ENCODE data around the gene OR8S1. TPM values are rescaled to one million over a fixed set of nuclear protein-coding genes. Genes with fewer than 3 reads are reported as not detected.
"Not testable (repeated sequence)": the region's sequence is repeated elsewhere in the genome, so short reads cannot be mapped to it uniquely, and the experiment has no call there.

The OR8S1 gene
- total RNA-seq, 2 experiments from 2014 or later: not detected

DNA sequence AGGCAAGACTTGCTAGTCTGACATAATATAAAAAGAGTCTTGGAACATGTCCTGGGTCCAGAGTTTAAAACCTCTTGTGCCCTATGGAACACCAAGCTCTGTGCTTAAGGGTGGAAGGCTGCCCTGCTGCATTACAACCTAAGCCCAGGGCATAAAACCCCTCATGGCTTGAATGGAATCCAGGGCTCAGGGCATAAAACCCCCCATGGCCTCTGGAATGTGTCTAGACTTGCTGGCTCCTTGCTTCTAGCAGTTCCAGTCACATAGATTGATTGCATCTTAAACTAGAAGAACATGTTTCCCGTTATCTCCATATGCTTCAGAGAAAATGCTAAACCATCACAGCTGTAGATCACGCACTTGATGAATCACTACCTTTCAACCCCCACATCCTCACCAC, 18.6 kb upstream of the OR8S1 start:
- not testable (repeated sequence) for H3K36me3 Mint-ChIP-seq (ENCODE audit: low read depth)

DNA sequence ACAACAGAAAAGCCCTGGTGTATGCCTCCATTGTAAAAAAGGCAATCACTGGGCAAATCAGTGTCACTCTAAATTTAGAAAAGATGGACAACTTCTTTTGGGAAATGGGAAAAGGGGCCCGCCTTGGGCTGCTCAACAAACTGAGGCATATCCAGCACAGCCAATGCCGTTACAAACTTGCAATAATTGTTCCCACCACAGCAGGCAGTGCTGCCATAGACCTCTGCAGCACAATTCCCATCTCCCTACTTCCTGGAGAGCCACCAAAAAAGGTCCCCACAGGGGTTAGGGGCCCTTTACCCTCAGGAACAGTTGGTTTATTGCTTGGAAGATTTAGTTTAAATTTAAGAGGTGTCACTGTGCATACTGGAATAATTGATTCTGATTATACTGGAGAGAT, 16.4 kb upstream of the OR8S1 start:
- Mint-ChIP-seq H3K9me3 (no peaks in the 10 kb centered on the region), H3K27ac (no peak overlapping the region), H3K36me3 (ENCODE audit: low read depth) (no peaks in the 10 kb centered on the region), H3K4me1 (ENCODE audit: low read depth) (no peaks in the 10 kb centered on the region), H3K27me3 (peaks cover 24% of the 10 kb centered on the region), H3K4me3 (no peak overlapping the region)
- DNase-seq (no peak), ATAC-seq (ENCODE audit: poor library complexity) (no peak)
- ChIA-PET POLR2A (no interaction called here), CTCF (no interaction called here)
- Histone ChIP-seq H3K9me3 (ENCODE audit: control insufficient read depth in 1 of 2, insufficient read depth in 1 of 2, low read length in 2 of 2) (peaks cover 0 to 14% of the 10 kb centered on the region in 2 experiments), H3K27me3 (ENCODE audit: control insufficient read depth in 1 of 2, insufficient read depth in 2 of 2, low read length in 2 of 2) (peaks cover 0 to 3% of the 10 kb centered on the region in 2 experiments), H3K4me1 (ENCODE audit: insufficient read depth, low read length) (no peaks in the 10 kb centered on the region), H3K36me3 (ENCODE audit: insufficient read depth, low read length) (no peaks in the 10 kb centered on the region), H3K27ac (ENCODE audit: low read depth in 1 of 2, low read length in 2 of 2) (no peak overlapping the region), H3K4me3 (ENCODE audit: low read length) (no peak overlapping the region)
- intact Hi-C loops (cut with DNase I, micrococcal nuclease): no loop called here
- TF ChIP-seq, protein P1, sequence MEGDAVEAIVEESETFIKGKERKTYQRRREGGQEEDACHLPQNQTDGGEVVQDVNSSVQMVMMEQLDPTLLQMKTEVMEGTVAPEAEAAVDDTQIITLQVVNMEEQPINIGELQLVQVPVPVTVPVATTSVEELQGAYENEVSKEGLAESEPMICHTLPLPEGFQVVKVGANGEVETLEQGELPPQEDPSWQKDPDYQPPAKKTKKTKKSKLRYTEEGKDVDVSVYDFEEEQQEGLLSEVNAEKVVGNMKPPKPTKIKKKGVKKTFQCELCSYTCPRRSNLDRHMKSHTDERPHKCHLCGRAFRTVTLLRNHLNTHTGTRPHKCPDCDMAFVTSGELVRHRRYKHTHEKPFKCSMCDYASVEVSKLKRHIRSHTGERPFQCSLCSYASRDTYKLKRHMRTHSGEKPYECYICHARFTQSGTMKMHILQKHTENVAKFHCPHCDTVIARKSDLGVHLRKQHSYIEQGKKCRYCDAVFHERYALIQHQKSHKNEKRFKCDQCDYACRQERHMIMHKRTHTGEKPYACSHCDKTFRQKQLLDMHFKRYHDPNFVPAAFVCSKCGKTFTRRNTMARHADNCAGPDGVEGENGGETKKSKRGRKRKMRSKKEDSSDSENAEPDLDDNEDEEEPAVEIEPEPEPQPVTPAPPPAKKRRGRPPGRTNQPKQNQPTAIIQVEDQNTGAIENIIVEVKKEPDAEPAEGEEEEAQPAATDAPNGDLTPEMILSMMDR (IDR thresholded peaks at IDR 0.05): no peak

More for the DNA sequence above, 18.6 kb upstream of the OR8S1 start:
- H3K27ac ChIP-seq (ENCODE audit: low read depth in 1 of 2, low read length in 2 of 2); H3K27ac Mint-ChIP-seq; CTCF ChIA-PET; H3K4me3 Mint-ChIP-seq; POLR2A ChIA-PET; DNase-seq; H3K4me1 ChIP-seq (ENCODE audit: insufficient read depth, low read length); intact Hi-C loops (cut with DNase I, micrococcal nuclease); H3K9me3 Mint-ChIP-seq; H3K4me3 ChIP-seq (ENCODE audit: low read length); H3K4me1 Mint-ChIP-seq (ENCODE audit: low read depth); H3K36me3 ChIP-seq (ENCODE audit: insufficient read depth, low read length); H3K27me3 ChIP-seq (ENCODE audit: control insufficient read depth in 1 of 2, insufficient read depth in 2 of 2, low read length in 2 of 2); ATAC-seq (ENCODE audit: poor library complexity): not testable (repeated sequence)
- peaks cover 34% of the 10 kb centered on the region for H3K27me3 Mint-ChIP-seq
- H3K9me3 ChIP-seq (ENCODE audit: control insufficient read depth in 1 of 2, insufficient read depth in 1 of 2, low read length in 2 of 2): peaks cover 0 to 14% of the 10 kb centered on the region in 2 experiments

DNA sequence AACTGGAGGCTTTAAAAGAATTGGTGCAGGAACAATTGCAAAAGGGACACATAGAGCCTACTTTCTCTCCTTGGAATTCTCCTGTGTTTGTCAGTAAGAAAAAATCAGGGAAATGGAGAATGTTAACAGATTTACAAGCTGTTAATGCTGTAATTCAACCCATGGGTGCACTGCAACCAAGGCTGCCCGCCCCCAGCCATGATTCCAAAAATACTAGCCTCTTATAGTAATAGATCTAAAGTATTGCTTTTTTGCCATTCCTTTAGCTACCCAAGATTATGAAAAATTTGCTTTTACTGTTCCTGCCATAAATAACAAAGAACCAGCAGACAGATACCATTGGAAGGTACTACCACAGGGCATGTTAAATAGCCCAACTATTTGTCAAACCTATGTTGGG, 15.3 kb upstream of the OR8S1 start:
- CTCF ChIA-PET: no interaction called here
- H3K4me3 ChIP-seq (ENCODE audit: low read length): no peak overlapping the region
- no peaks in the 10 kb centered on the region for H3K4me1 ChIP-seq (ENCODE audit: insufficient read depth, low read length)
- TF ChIP-seq, protein P1 (IDR thresholded peaks at IDR 0.05): no peak
- H3K36me3 Mint-ChIP-seq (ENCODE audit: low read depth): no peaks in the 10 kb centered on the region
- no peak for ATAC-seq (ENCODE audit: poor library complexity)
- peaks cover 0 to 14% of the 10 kb centered on the region in 2 experiments for H3K9me3 ChIP-seq (ENCODE audit: control insufficient read depth in 1 of 2, insufficient read depth in 1 of 2, low read length in 2 of 2)
- no peak for DNase-seq
- H3K36me3 ChIP-seq (ENCODE audit: insufficient read depth, low read length): no peaks in the 10 kb centered on the region
- POLR2A ChIA-PET: no interaction called here
- H3K27me3 ChIP-seq (ENCODE audit: control insufficient read depth in 1 of 2, insufficient read depth in 2 of 2, low read length in 2 of 2): peaks cover 0 to 3% of the 10 kb centered on the region in 2 experiments
- no peak overlapping the region for H3K27ac ChIP-seq (ENCODE audit: low read depth in 1 of 2, low read length in 2 of 2)
- no peaks in the 10 kb centered on the region for H3K9me3 Mint-ChIP-seq
- no peaks in the 10 kb centered on the region for H3K4me1 Mint-ChIP-seq (ENCODE audit: low read depth)
- peaks cover 13% of the 10 kb centered on the region for H3K27me3 Mint-ChIP-seq
- H3K27ac Mint-ChIP-seq: no peak overlapping the region
- no peak overlapping the region for H3K4me3 Mint-ChIP-seq
- intact Hi-C loops (cut with DNase I, micrococcal nuclease): no loop called here

DNA sequence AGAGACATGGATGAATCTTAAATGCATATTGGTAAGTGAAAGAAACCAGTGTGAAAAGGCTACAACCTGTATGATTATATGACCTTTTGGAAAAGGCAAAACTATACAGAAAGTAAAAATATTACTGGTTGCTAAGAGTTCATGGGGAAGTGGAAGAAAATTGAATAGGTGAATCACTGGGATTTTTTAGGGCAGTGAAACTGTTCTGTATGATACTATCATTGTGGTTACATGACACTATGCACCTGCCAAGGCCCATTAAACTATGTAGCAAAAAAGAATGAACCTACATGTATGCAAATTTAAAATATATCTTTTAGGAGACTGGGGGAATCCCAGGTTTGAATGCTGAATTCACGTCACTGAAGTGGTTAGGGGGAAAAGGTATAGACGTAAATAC, 12.6 kb upstream of the OR8S1 start:
- no peaks in the 10 kb centered on the region for H3K36me3 Mint-ChIP-seq (ENCODE audit: low read depth)

More for the DNA sequence above, 12.6 kb upstream of the OR8S1 start:
- TF ChIP-seq, protein P1 (IDR thresholded peaks at IDR 0.05): no peak
- Mint-ChIP-seq H3K4me3 (no peak overlapping the region), H3K4me1 (ENCODE audit: low read depth) (no peaks in the 10 kb centered on the region), H3K27me3 (no peaks in the 10 kb centered on the region), H3K27ac (no peak overlapping the region), H3K9me3 (no peaks in the 10 kb centered on the region)
- ChIA-PET CTCF (no interaction called here), POLR2A (no interaction called here)
- H3K4me1 ChIP-seq (ENCODE audit: insufficient read depth, low read length): no peaks in the 10 kb centered on the region
- H3K9me3 ChIP-seq (ENCODE audit: control insufficient read depth in 1 of 2, insufficient read depth in 1 of 2, low read length in 2 of 2): peaks cover 0 to 14% of the 10 kb centered on the region in 2 experiments
- H3K4me3 ChIP-seq (ENCODE audit: low read length): no peak overlapping the region
- H3K27ac ChIP-seq (ENCODE audit: low read depth in 1 of 2, low read length in 2 of 2): no peak overlapping the region
- H3K36me3 ChIP-seq (ENCODE audit: insufficient read depth, low read length): no peaks in the 10 kb centered on the region
- intact Hi-C loops (cut with DNase I, micrococcal nuclease): no loop called here
- DNase-seq (no peak), ATAC-seq (ENCODE audit: poor library complexity) (no peak)
- H3K27me3 ChIP-seq (ENCODE audit: control insufficient read depth in 1 of 2, insufficient read depth in 2 of 2, low read length in 2 of 2): peaks cover 0 to 3% of the 10 kb centered on the region in 2 experiments

All from CD4-positive, alpha-beta T cell (primary cell).